Peyer's patch (tissue), 4 donors: ENCODE results near the gene EPHB1. TPM values are rescaled to one million over a fixed set of nuclear protein-coding genes. Genes with fewer than 3 reads are reported as not detected.

Experiments
- DNase-seq, 3 donors: peaks; one replicate each; pipeline ENCODE4 v3.0.0-alpha.2; 2017 to 2019
- H3K27ac ChIP-seq, 4 donors: fragments of 200-600 bp; sonication (generic); one replicate each; pipeline ENCODE4 v1.5.1; 2016 to 2019
- H3K27me3 ChIP-seq, 2 donors: fragments of 200-600 bp; sonication (generic); one replicate each; pipeline ENCODE4 v1.5.1; 2019
- H3K36me3 ChIP-seq, 3 donors: fragments of 200-600 bp; sonication (generic); one replicate each; pipeline ENCODE4 v1.5.1; 2016 to 2019
- H3K4me1 ChIP-seq, 4 donors: fragments of 200-600 bp; sonication (generic); one replicate each; pipeline ENCODE4 v1.5.1; 2016 to 2019
- H3K4me3 ChIP-seq, 4 donors: fragments of 200-600 bp; sonication (generic); 1 replicate in 3 of 4; 2 replicates in 1 of 4; pipeline ENCODE4 v1.5.1; 2016 to 2019; ENCODE audit warnings: mild to moderate bottlenecking in 1 of 4
- H3K9me3 ChIP-seq, 4 donors: fragments of 200-600 bp; sonication (generic); one replicate each; pipeline ENCODE4 v1.5.1; 2016 to 2019; ENCODE audit warnings: mild to moderate bottlenecking in 1 of 4
- CTCF ChIP-seq, 6 experiments: fragments of 450-650 bp in 4 of 6; fragments of 200-600 bp in 2 of 6; sonication (generic) in 1 of 6; IDR thresholded peaks; one replicate each; pipeline ENCODE4 v1.5.1; 2017 to 2019; ENCODE audit warnings: antibody characterized with exemption in 6 of 6, mild to moderate bottlenecking in 3 of 6, moderate library complexity in 1 of 6
- POLR2A ChIP-seq, 2 donors: fragments of 450-650 bp; IDR thresholded peaks; one replicate each; pipeline ENCODE4 v1.5.1; 2017; ENCODE audit warnings: antibody characterized with exemption in 2 of 2, mild to moderate bottlenecking in 2 of 2, moderate library complexity in 2 of 2
- total RNA-seq, 4 donors: library from RNA; depleted of rRNA; stranded (reverse); fragments of >200 nt; gene quantifications; one replicate each; pipeline ENCODE4 v1.1.0, GENCODE V29; 2016

Gene EPHB1
- total RNA-seq, 4 donors from 2014 or later, result 0.18 to 3.2 (median 0.68) TPM

GRCh38 chr3:134846911-134847317 lies 51.9 kb downstream of the EPHB1 start:
- TF ChIP-seq POLR2A (IDR thresholded peaks at IDR 0.05), result no peak
- TF ChIP-seq CTCF (IDR thresholded peaks at IDR 0.05), result no peak
- Histone ChIP-seq H3K36me3 (no peaks in the 10 kb centered on the region), H3K27ac (no peak overlapping the region), H3K4me1 (no peaks in the 10 kb centered on the region), H3K9me3 (no peaks in the 10 kb centered on the region), H3K4me3 (no peak overlapping the region), H3K27me3 (no peaks in the 10 kb centered on the region)
- no peak for DNase-seq

GRCh38 chr3:134847349-134847748 lies 52.3 kb downstream of the EPHB1 start:
- Histone ChIP-seq H3K27me3 (no peaks in the 10 kb centered on the region), H3K36me3 (no peaks in the 10 kb centered on the region), H3K27ac (no peak overlapping the region), H3K4me3 (no peak overlapping the region), H3K9me3 (no peaks in the 10 kb centered on the region), H3K4me1 (no peaks in the 10 kb centered on the region)
- DNase-seq, result no peak
- TF ChIP-seq CTCF (IDR thresholded peaks at IDR 0.05), result no peak
- TF ChIP-seq POLR2A (IDR thresholded peaks at IDR 0.05), result no peak

GRCh38 chr3:134849561-134849960 lies 54.5 kb downstream of the EPHB1 start:
- Histone ChIP-seq H3K4me3 (no peak overlapping the region), H3K9me3 (no peaks in the 10 kb centered on the region), H3K36me3 (no peaks in the 10 kb centered on the region), H3K27ac (no peak overlapping the region), H3K27me3 (no peaks in the 10 kb centered on the region), H3K4me1 (no peaks in the 10 kb centered on the region)
- TF ChIP-seq POLR2A (IDR thresholded peaks at IDR 0.05) (no peak), CTCF (IDR thresholded peaks at IDR 0.05) (no peak)
- no peak for DNase-seq

- TF ChIP-seq CTCF (IDR thresholded peaks at IDR 0.05), result no peak
- no peak for TF ChIP-seq POLR2A (IDR thresholded peaks at IDR 0.05)
- no peak overlapping the region for H3K4me3 ChIP-seq
- H3K36me3 ChIP-seq, result no peaks in the 10 kb centered on the region
- no peak for DNase-seq
- H3K4me1 ChIP-seq, result no peaks in the 10 kb centered on the region
- no peaks in the 10 kb centered on the region for H3K9me3 ChIP-seq
- H3K27ac ChIP-seq, result no peak overlapping the region
- no peaks in the 10 kb centered on the region for H3K27me3 ChIP-seq
Measured at GRCh38 chr3:134850761-134851160, 55.7 kb downstream of the EPHB1 start.

GRCh38 chr3:134852132-134852531 lies 57.1 kb downstream of the EPHB1 start:
- DNase-seq, result no peak
- H3K27ac ChIP-seq, result no peak overlapping the region
- H3K4me3 ChIP-seq, result no peak overlapping the region
- no peaks in the 10 kb centered on the region for H3K27me3 ChIP-seq
- no peaks in the 10 kb centered on the region for H3K9me3 ChIP-seq
- no peak for TF ChIP-seq POLR2A (IDR thresholded peaks at IDR 0.05)
- TF ChIP-seq CTCF (IDR thresholded peaks at IDR 0.05), result no peak
- no peaks in the 10 kb centered on the region for H3K4me1 ChIP-seq
- H3K36me3 ChIP-seq, result no peaks in the 10 kb centered on the region

GRCh38 chr3:134852893-134853351 lies 57.9 kb downstream of the EPHB1 start:
- Histone ChIP-seq H3K27ac (peak overlapping the region in 1 of 4 donors; percentile 67), H3K9me3 (no peaks in the 10 kb centered on the region), H3K4me3 (no peak overlapping the region), H3K27me3 (no peaks in the 10 kb centered on the region), H3K36me3 (no peaks in the 10 kb centered on the region), H3K4me1 (no peaks in the 10 kb centered on the region)
- TF ChIP-seq CTCF (IDR thresholded peaks at IDR 0.05) (no peak), POLR2A (IDR thresholded peaks at IDR 0.05) (no peak)
- peak in 2 of 3 donors; percentile 66 to 69 for DNase-seq
